SK-N-SH treated with all-trans-retinoic acid at 6 μM for 48 hours (cell line): ENCODE results near the gene LINGO1.

Experiments used
- CSDC2 ChIP-seq: fragments of 250-450 bp; sonication (Bioruptor Pico); IDR thresholded peaks from 2 replicates; pipeline ENCODE4 v1.5.0; 2020; ENCODE audit warnings: mild to moderate bottlenecking, moderate library complexity
- ESRRG ChIP-seq: fragments of 250-450 bp; sonication (Bioruptor Pico); IDR thresholded peaks from 2 replicates; pipeline ENCODE4 v1.6.1; 2021; ENCODE audit warnings: mild to moderate bottlenecking
- ZNF565 ChIP-seq: fragments of 450-650 bp; formaldehyde crosslinking; conservative IDR thresholded peaks from 2 replicates; pipeline ENCODE4 v1.5.0; 2020; ENCODE audit warnings: low read depth, mild to moderate bottlenecking, moderate library complexity
- ZNF70 ChIP-seq: fragments of 450-650 bp; formaldehyde crosslinking; IDR thresholded peaks from 2 replicates; pipeline ENCODE4 v1.5.0; 2020; ENCODE audit warnings: mild to moderate bottlenecking, moderate library complexity
- TF ChIP-seq, protein P1 (sequence below): fragments of 250-450 bp; sonication (Bioruptor Pico); IDR thresholded peaks from 2 replicates; pipeline ENCODE4 v1.8.0; 2021; ENCODE audit warnings: low read depth, mild to moderate bottlenecking, moderate library complexity, borderline replicate concordance
- TF ChIP-seq, protein P2 (sequence below): fragments of 250-450 bp; sonication (Bioruptor Pico); IDR thresholded peaks from 2 replicates; pipeline ENCODE4 v1.8.0; 2020; ENCODE audit warnings: mild to moderate bottlenecking, moderate library complexity, borderline replicate concordance
- TF ChIP-seq, protein P3 (sequence below): fragments of 250-450 bp; sonication (Bioruptor Pico); IDR thresholded peaks from 2 replicates; pipeline ENCODE4 v1.5.1; 2020; ENCODE audit warnings: low read depth, mild to moderate bottlenecking, moderate library complexity

DNA sequence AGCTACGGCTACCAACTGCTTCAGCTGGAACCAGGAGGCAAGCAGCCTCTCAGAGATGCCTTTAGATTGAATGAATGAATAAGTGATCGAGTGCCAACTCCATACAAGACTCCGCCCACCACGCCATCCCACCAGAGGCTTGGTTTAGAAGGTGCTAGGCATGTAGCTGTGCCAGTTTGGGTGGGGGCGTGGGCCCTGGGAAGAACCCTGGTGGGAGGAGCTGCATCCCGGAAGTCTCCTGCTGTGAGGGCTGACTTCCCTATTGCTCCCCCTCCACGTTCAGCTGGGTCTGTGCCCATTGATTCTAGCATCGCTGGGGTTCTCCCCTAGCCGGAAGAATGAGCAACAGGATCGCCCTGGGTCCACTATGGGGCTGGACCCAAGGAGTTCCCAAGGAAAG lies 20.9 kb downstream of the LINGO1 start:
- TF ChIP-seq, protein P1, sequence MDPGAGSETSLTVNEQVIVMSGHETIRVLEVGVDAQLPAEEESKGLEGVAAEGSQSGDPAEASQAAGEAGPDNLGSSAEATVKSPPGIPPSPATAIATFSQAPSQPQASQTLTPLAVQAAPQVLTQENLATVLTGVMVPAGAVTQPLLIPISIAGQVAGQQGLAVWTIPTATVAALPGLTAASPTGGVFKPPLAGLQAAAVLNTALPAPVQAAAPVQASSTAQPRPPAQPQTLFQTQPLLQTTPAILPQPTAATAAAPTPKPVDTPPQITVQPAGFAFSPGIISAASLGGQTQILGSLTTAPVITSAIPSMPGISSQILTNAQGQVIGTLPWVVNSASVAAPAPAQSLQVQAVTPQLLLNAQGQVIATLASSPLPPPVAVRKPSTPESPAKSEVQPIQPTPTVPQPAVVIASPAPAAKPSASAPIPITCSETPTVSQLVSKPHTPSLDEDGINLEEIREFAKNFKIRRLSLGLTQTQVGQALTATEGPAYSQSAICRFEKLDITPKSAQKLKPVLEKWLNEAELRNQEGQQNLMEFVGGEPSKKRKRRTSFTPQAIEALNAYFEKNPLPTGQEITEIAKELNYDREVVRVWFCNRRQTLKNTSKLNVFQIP (CRISPR knock-in tag) = no peak
- TF ChIP-seq CSDC2 (CRISPR knock-in tag) = no peak
- TF ChIP-seq ZNF70 (CRISPR knock-in tag) = no peak
- TF ChIP-seq, protein P2, sequence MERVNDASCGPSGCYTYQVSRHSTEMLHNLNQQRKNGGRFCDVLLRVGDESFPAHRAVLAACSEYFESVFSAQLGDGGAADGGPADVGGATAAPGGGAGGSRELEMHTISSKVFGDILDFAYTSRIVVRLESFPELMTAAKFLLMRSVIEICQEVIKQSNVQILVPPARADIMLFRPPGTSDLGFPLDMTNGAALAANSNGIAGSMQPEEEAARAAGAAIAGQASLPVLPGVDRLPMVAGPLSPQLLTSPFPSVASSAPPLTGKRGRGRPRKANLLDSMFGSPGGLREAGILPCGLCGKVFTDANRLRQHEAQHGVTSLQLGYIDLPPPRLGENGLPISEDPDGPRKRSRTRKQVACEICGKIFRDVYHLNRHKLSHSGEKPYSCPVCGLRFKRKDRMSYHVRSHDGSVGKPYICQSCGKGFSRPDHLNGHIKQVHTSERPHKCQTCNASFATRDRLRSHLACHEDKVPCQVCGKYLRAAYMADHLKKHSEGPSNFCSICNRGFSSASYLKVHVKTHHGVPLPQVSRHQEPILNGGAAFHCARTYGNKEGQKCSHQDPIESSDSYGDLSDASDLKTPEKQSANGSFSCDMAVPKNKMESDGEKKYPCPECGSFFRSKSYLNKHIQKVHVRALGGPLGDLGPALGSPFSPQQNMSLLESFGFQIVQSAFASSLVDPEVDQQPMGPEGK (CRISPR knock-in tag) = no peak
- TF ChIP-seq ESRRG (CRISPR knock-in tag) = no peak
- TF ChIP-seq, protein P3, sequence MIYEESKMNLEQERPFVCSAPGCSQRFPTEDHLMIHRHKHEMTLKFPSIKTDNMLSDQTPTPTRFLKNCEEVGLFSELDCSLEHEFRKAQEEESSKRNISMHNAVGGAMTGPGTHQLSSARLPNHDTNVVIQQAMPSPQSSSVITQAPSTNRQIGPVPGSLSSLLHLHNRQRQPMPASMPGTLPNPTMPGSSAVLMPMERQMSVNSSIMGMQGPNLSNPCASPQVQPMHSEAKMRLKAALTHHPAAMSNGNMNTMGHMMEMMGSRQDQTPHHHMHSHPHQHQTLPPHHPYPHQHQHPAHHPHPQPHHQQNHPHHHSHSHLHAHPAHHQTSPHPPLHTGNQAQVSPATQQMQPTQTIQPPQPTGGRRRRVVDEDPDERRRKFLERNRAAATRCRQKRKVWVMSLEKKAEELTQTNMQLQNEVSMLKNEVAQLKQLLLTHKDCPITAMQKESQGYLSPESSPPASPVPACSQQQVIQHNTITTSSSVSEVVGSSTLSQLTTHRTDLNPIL (CRISPR knock-in tag) = no peak
- TF ChIP-seq ZNF565 (CRISPR knock-in tag) = no peak
